ENCODE data around the gene KCNH8.

- TF ChIP-seq EZH2 (IDR thresholded peaks at IDR 0.05), result no peak
- no peak for TF ChIP-seq POLR2AphosphoS5 (IDR thresholded peaks at IDR 0.05; ENCODE audit: borderline replicate concordance, low read depth, low read length)
- no peak for TF ChIP-seq FOXP2 (optimal IDR thresholded peaks at IDR 0.05; ENCODE audit: control extremely low read depth, extremely low read length, insufficient read depth)
These were observed 426.0 kb downstream of the KCNH8 start for GRCh38 chr3:19574268-19574667.
